UCSD-AML1 (cell line): ENCODE results near the gene JAKMIP2.
A peak's percentile ranks its signal among the peaks of the same experiment; 100 is the strongest.
"Not testable (repeated sequence)": the region's sequence is repeated elsewhere in the genome, so short reads cannot be mapped to it uniquely, and the experiment has no call there.

Experiments used
- DNase-seq: peaks from one replicate; lab custom pipeline; 2025; ENCODE audit not compliant: unreplicated experiment; lab: John Stamatoyannopoulos, UW

The JAKMIP2 gene

DNA sequence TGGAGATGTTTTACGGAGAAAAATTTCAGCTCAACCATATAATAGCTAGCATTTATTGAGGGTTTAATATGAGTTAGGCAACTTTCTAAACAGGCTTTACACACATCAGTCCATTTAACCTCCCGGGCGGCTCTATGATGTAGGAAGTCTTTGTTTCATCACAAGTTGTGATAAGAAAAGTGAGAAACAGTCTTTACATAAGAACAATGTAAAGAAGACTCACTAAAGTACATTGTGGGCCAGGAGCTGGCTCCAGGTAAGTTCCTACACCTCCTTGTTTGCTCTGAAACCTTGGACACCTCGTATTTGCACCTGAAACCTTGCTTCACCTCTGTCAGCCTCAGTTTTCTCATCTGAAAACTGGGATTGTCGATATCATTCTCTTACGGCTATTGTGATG is 116.1 kb downstream of the JAKMIP2 start:
- no peak for DNase-seq

- DNase-seq = no peak
Observed at GRCh38 chr5:147661541-147661940, 121.0 kb downstream of the JAKMIP2 start.

GRCh38 chr5:147659166-147659929 is 123.2 kb downstream of the JAKMIP2 start:
- DNase-seq = no peak

DNA sequence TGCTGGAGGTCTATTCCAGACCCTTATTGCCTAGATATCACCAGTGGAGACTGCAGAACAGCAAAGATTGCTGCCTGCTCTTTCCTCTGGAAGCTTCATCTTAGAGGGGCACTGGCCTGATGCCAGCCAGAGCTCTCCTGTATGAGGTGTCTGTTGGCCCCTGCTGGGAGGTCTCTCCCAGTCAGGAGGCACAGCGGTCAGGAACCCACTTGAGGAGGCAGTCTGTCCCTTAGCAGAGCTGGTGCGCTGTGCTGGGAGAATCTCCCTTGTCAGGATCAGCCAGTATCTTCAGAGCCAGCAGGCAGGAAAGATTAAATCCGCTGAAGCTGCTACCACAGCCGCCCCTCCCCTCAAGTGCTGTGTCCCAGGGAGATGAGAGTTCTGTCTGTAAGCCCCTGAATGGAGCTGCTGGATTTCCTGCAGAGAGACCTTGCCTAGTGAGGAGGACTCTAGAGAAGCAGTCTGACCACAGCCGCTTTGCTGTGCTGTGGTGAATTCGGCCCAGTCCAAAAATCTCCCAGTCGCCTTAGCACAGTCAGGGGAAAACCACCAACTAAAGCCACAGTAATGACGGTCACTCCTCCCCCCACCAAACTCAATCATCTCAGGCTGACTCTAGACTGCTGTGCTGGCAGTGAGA is 124.1 kb downstream of the JAKMIP2 start:
- no peak for DNase-seq

DNA sequence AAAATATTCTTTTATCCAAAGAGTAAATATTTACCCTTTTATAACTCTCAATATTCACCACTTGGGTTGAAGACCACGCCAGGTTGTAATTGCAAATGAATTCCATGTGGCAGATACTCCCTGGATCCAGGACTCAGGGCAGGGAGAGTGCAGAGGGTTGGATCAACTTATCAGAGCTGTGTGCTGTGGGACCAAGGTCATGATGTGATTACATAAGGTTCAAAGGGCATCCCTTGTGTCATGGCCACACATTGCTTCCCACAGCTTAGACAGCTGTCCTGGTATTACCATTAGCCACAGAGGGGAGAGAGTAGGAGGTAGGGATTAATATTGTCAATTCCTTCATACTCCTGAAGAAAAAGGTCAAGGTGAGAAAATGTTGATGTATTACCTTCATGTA is 133.9 kb downstream of the JAKMIP2 start:
- no peak for DNase-seq

DNA sequence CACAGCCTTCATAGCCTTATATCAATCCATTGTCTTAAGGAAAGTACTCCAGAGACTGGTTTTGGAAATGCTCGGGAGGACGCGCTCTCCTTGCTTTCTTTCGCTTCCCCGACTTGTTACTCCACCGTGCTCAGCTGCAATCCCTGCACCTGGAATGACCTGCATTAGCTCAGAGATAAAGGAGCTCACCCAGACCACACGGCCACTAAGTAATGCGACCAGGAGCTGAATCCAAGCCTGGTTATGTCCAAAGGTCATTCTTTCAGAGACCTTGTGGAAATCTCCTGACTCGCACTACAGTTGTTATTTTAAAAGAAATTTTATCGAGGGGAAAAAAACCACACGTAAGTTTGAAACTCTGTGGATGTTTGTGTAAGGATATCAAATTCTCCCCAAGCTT is 137.3 kb downstream of the JAKMIP2 start:
- no peak for DNase-seq

- no peak for DNase-seq
Observed at GRCh38 chr5:147644460-147644859, 138.1 kb downstream of the JAKMIP2 start.

- DNase-seq = no peak
Observed at GRCh38 chr5:147643142-147643541, 139.4 kb downstream of the JAKMIP2 start.

DNA sequence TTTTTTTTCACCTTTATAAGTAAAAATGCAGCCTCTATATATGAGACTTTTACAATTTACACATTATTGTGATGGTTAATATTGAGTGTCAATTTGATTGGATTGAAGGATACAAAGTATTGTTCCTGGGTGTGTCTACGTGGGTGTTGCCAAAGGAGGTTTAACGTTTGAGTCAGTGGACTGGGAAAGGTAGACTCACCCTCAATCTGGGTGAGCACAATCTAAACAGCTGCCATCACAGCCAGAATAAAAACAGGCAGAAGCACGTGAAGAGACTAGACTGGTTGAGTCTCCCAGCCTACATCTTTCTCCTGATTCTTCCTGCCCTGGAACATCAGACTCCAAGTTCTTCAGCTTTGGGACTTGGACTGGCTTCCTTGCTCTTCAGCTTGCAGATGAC is 139.9 kb downstream of the JAKMIP2 start:
- DNase-seq = no peak

DNA sequence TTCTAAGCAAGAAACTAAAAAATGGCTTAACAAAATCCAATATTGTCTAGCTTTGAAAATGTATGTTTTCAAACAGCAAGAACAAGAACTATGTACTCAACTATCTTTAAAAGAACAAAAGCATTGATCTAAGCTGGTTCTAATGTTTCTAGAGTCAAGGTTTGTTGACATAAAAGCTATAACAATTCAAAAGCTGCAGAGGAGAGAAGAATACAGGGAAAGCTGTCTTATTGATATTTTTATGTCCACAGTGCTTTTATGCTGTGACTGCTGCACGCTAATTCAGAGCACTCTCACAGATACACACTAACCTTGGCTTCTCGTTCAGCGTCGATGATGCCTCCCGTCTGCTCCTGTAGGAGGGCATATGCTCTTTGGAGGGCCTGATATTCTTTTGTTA is 143.2 kb downstream of the JAKMIP2 start:
- no peak for DNase-seq

- no peak for DNase-seq
Observed at GRCh38 chr5:147636729-147636984, 145.9 kb downstream of the JAKMIP2 start.

- no peak for DNase-seq
Observed at GRCh38 chr5:147635882-147636728, 146.4 kb downstream of the JAKMIP2 start.

DNA sequence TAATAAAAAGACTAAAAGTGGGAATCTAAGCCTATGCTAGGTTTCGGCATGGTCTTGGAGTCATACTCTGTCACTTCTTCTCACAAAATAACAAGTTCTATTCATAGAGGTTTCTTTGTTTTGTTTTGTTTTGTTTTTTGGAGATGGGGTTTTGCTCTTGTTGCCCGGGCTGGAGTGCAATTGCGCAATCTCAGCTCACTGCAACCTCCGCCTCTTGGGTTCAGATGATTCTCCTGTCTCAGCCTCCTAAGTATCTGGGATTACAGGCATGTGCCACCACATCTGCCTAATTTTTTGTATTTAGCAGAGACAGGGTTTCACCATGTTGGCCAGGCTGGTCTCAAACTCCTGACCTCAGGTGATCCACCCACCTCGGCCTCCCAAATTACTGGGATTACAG is 147.1 kb downstream of the JAKMIP2 start:
- not testable (repeated sequence) for DNase-seq

GRCh38 chr5:147633173-147633572 is 149.4 kb downstream of the JAKMIP2 start:
- DNase-seq = no peak

DNA sequence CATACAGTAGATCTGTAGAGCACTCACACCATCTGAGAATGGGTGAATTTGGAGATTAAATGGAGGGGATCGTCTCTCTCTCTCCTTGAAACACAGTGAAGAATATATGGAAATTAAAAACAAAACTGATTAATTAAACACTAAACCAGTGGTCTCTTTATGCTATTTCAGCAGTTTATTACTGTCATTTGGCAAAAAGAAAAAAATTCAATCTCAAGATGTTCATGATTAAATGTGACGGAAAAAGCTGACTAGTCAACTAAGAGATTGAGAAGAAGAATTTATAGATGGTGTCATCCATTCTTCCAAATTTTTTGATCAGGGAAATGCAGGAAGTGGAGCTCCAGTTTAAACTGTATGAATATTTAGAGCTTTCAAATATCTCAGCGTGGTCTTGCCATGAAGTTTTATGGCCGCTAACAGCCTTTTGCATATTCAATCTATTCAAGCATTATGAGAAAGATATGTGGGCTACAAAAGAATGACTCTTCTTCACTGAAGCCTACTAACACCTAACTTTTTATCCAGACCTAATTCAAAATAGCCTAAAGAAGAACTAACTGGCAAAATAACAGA is 151.0 kb downstream of the JAKMIP2 start:
- no peak for DNase-seq

DNA sequence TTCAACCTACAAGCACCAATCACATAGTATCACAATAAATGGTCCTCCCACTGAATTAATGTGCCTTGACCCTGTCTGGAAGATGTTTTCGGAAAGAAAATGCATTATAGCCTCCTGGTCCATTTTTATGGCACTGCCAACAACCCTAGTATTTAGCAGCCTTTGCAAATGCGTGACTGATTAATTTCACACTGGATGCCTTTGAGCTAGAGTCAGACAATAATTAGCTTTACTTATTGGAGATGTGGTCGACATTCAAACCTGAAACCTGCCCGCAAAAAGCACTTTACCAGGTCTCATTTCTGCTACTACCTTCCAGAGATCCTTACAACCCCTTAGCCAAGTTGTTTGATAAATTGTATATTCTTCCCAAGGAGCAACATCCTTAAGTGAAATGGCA is 153.3 kb downstream of the JAKMIP2 start:
- DNase-seq = no peak

- DNase-seq = peak; percentile 18
Observed at GRCh38 chr5:147628058-147628895, 154.3 kb downstream of the JAKMIP2 start.

GRCh38 chr5:147626464-147626863 is 156.1 kb downstream of the JAKMIP2 start:
- DNase-seq = no peak

DNA sequence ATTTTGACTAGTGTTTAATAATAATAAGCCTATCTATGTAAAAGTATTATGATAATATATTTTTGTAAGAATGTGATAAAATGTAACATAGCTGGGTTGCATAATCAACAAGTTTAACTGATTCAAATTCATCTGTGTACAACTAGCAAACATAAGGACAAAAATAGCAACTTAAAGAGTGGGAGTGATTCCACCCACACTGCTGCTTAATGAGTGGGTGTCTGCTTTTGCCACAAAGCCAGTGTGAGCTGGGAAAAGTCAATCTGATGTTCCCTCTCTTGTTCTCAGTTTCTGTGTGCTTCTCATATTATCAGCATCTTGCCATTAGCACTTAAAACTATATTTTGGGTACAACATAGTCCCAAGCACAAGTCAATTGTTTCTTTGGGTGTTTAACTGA is 161.5 kb downstream of the JAKMIP2 start:
- no peak for DNase-seq

GRCh38 chr5:147619281-147619878 is 163.1 kb downstream of the JAKMIP2 start:
- DNase-seq = no peak
